CD8-positive, alpha-beta memory T cell (primary cell): ENCODE data around the gene DMRT2. TPM values are rescaled to one million over a fixed set of nuclear protein-coding genes. Genes with fewer than 3 reads are reported as not detected.

Experiments
- CTCF ChIA-PET: fragments of 350-600 bp; sonication (Branson Sonifier 250); formaldehyde crosslinking; loops from one replicate; lab custom pipeline; 2021; ENCODE audit warnings: antibody characterized with exemption; lab: Charles Lee
- POLR2A ChIA-PET: fragments of 350-600 bp; sonication (Branson Sonifier 250); formaldehyde crosslinking; loops from one replicate; lab custom pipeline; 2021; ENCODE audit warnings: antibody characterized with exemption; lab: Charles Lee
- DNase-seq, 5 donors: peaks; one replicate each; pipeline versions ENCODE4 v3.0.0 to v3.0.0-alpha.2; 2020 to 2022; ENCODE audit warnings: mixed read lengths in 1 of 5
- H3K27ac ChIP-seq: one replicate; pipeline ENCODE4 v1.7.0; 2013; ENCODE audit warnings: low read depth, mild to moderate bottlenecking, low read length, moderate library complexity
- H3K27me3 ChIP-seq: 2 replicates; pipeline ENCODE4 v1.7.0; 2013; ENCODE audit warnings: low read length, mild to moderate bottlenecking; ENCODE audit not compliant: insufficient read depth, poor library complexity, severe bottlenecking
- H3K36me3 ChIP-seq: 2 replicates; pipeline ENCODE4 v1.7.0; 2013; ENCODE audit warnings: mild to moderate bottlenecking, low read length, moderate library complexity; ENCODE audit not compliant: insufficient read depth
- H3K4me1 ChIP-seq: 2 replicates; pipeline ENCODE4 v1.7.0; 2013; ENCODE audit warnings: mild to moderate bottlenecking, low read length, moderate library complexity; ENCODE audit not compliant: insufficient read depth
- H3K4me3 ChIP-seq: 2 replicates; pipeline ENCODE4 v1.7.0; 2013; ENCODE audit warnings: mild to moderate bottlenecking, low read length
- H3K9me3 ChIP-seq: 2 replicates; pipeline ENCODE4 v1.7.0; 2013; ENCODE audit warnings: mild to moderate bottlenecking, low read length
- H3K27ac Mint-ChIP-seq, 8 donors: one replicate each; pipeline ENCODE4 v1.8.0; 2020 to 2021; ENCODE audit warnings: mixed read lengths in 8 of 8, mild to moderate bottlenecking in 6 of 8, inconsistent platforms in 3 of 8, moderate library complexity in 3 of 8
- H3K27me3 Mint-ChIP-seq, 2 donors: one replicate each; pipeline ENCODE4 v1.8.0; 2020 to 2021; ENCODE audit warnings: mixed read lengths in 2 of 2, mild to moderate bottlenecking in 1 of 2, moderate library complexity in 1 of 2
- H3K36me3 Mint-ChIP-seq, 3 donors: one replicate each; pipeline ENCODE4 v1.8.0; 2020 to 2021; ENCODE audit warnings: mixed read lengths in 3 of 3, inconsistent platforms in 1 of 3, mild to moderate bottlenecking in 1 of 3
- H3K4me1 Mint-ChIP-seq, 3 donors: one replicate each; pipeline ENCODE4 v1.8.0; 2020 to 2021; ENCODE audit warnings: mixed read lengths in 3 of 3, inconsistent platforms in 1 of 3, mild to moderate bottlenecking in 1 of 3
- H3K4me3 Mint-ChIP-seq, 7 donors: one replicate each; pipeline ENCODE4 v1.8.0; 2020 to 2021; ENCODE audit warnings: mixed read lengths in 7 of 7, mild to moderate bottlenecking in 6 of 7, moderate library complexity in 4 of 7, inconsistent platforms in 2 of 7
- H3K9me3 Mint-ChIP-seq, 5 donors: one replicate each; pipeline ENCODE4 v1.8.0; 2020 to 2022; ENCODE audit warnings: mixed read lengths in 5 of 5, mild to moderate bottlenecking in 3 of 5, moderate library complexity in 2 of 5, inconsistent platforms in 1 of 5
- polyA plus RNA-seq: library from polyadenylated mRNA; unstranded; fragments of 300-500 nt; fragmentation: Illumina TruSeq; gene quantifications from one replicate; pipeline ENCODE4 v1.2.3, GENCODE V29; 2021
- total RNA-seq, 2 experiments: library from RNA; stranded (reverse); gene quantifications; one replicate each; pipeline ENCODE4 v1.2.3, GENCODE V29; 2021

DMRT2 gene
- total and polyA plus RNA-seq, 3 experiments from 2014 or later, result 0.23 TPM; not detected in 2

DNA sequence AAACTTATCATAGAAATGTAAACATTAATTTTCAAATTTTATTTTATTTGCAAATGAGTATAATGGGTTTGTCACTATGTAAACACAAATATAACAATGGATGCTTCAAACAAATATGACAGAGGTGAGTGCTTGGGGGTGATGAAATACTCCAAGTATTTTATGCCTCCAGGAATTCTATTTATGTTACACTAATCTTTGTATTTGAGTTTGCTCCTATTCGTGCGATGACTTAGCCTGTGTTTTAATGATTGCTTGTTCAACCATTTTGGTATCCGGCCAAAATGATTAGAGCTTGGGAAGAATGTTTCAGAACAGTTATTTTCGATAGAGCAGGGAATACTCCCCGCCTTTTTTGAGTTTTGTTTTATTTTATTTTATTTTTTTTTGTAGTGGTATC, 5.0 kb downstream of the DMRT2 start:
- Mint-ChIP-seq H3K36me3 (no peaks in the 10 kb centered on the region), H3K4me3 (no peak overlapping the region), H3K9me3 (peaks cover 0 to 10% (median 0%) of the 10 kb centered on the region in 5 donors), H3K4me1 (peaks cover 7 to 21% (median 16%) of the 10 kb centered on the region in 3 donors), H3K27me3 (peaks cover 41 to 54% of the 10 kb centered on the region in 2 donors), H3K27ac (no peak overlapping the region)
- Histone ChIP-seq H3K4me3 (no peak overlapping the region), H3K27ac (no peak overlapping the region), H3K9me3 (no peaks in the 10 kb centered on the region), H3K4me1 (peaks cover 9% of the 10 kb centered on the region), H3K27me3 (peaks cover 26% of the 10 kb centered on the region), H3K36me3 (no peaks in the 10 kb centered on the region)
- ChIA-PET POLR2A (no interaction called here), CTCF (no interaction called here)
- no peak for DNase-seq

GRCh38 chr9:1057910-1058309, 7.8 kb downstream of the DMRT2 start:
- Mint-ChIP-seq H3K9me3 (peaks cover 0 to 4% (median 0%) of the 10 kb centered on the region in 5 donors), H3K4me3 (no peak overlapping the region), H3K36me3 (no peaks in the 10 kb centered on the region), H3K27me3 (peaks cover 25 to 38% of the 10 kb centered on the region in 2 donors), H3K4me1 (no peaks in the 10 kb centered on the region), H3K27ac (no peak overlapping the region)
- no peaks in the 10 kb centered on the region for H3K4me1 ChIP-seq
- ChIA-PET CTCF (no interaction called here), POLR2A (no interaction called here)
- H3K27me3 ChIP-seq, result peaks cover 6% of the 10 kb centered on the region
- H3K4me3 ChIP-seq, result no peak overlapping the region
- H3K27ac ChIP-seq, result no peak overlapping the region
- no peak for DNase-seq
- no peaks in the 10 kb centered on the region for H3K9me3 ChIP-seq
- H3K36me3 ChIP-seq, result no peaks in the 10 kb centered on the region

GRCh38 chr9:1058826-1059487, 8.8 kb downstream of the DMRT2 start:
- Histone ChIP-seq H3K36me3 (no peaks in the 10 kb centered on the region), H3K27me3 (no peaks in the 10 kb centered on the region), H3K27ac (no peak overlapping the region), H3K4me1 (no peaks in the 10 kb centered on the region), H3K4me3 (no peak overlapping the region), H3K9me3 (no peaks in the 10 kb centered on the region)
- peaks cover 15 to 29% of the 10 kb centered on the region in 2 donors for H3K27me3 Mint-ChIP-seq
- no peaks in the 10 kb centered on the region for H3K4me1 Mint-ChIP-seq
- DNase-seq, result no peak
- H3K9me3 Mint-ChIP-seq, result peaks cover 0 to 4% (median 0%) of the 10 kb centered on the region in 5 donors
- POLR2A ChIA-PET, result no interaction called here
- H3K36me3 Mint-ChIP-seq, result no peaks in the 10 kb centered on the region
- CTCF ChIA-PET, result no interaction called here
- H3K27ac Mint-ChIP-seq, result no peak overlapping the region
- H3K4me3 Mint-ChIP-seq, result no peak overlapping the region

- Histone ChIP-seq H3K4me1 (no peaks in the 10 kb centered on the region), H3K4me3 (no peak overlapping the region), H3K36me3 (no peaks in the 10 kb centered on the region), H3K27ac (no peak overlapping the region), H3K9me3 (no peaks in the 10 kb centered on the region), H3K27me3 (no peaks in the 10 kb centered on the region)
- CTCF ChIA-PET, result no interaction called here
- no peaks in the 10 kb centered on the region for H3K36me3 Mint-ChIP-seq
- no peak overlapping the region for H3K4me3 Mint-ChIP-seq
- H3K9me3 Mint-ChIP-seq, result peaks cover 0 to 12% (median 7%) of the 10 kb centered on the region in 5 donors
- no peak overlapping the region for H3K27ac Mint-ChIP-seq
- H3K27me3 Mint-ChIP-seq, result peaks cover 6 to 12% of the 10 kb centered on the region in 2 donors
- no peak for DNase-seq
- H3K4me1 Mint-ChIP-seq, result no peaks in the 10 kb centered on the region
- POLR2A ChIA-PET, result no interaction called here
Measured at GRCh38 chr9:1065130-1065529, 15.0 kb downstream of the DMRT2 start.

DNA sequence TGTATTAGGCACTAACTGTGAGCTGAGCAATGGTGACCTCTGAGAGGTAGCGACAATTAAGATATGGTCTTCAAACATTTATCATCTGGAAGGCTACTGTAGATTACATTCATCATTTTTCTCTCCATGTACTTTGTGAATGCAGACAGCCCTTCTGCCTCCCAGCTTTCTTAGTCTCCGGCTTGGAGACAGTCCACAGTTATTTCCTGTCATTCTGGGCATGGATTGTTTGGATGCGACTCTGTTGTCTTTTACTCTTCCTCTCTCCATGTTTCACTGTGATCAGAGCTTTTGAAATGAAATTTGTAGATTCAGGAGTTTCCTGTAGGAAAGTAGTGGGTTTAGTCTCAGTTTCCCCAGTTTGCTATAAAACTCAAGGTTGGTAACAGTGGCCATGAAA, 20.5 kb downstream of the DMRT2 start:
- CTCF ChIA-PET, result no interaction called here
- no peak overlapping the region for H3K4me3 Mint-ChIP-seq
- H3K9me3 ChIP-seq, result no peaks in the 10 kb centered on the region
- H3K27ac Mint-ChIP-seq, result no peak overlapping the region
- peaks cover 6 to 15% of the 10 kb centered on the region in 2 donors for H3K27me3 Mint-ChIP-seq
- peaks cover 0 to 12% (median 7%) of the 10 kb centered on the region in 5 donors for H3K9me3 Mint-ChIP-seq
- H3K4me1 ChIP-seq, result no peaks in the 10 kb centered on the region
- POLR2A ChIA-PET, result no interaction called here
- H3K36me3 ChIP-seq, result no peaks in the 10 kb centered on the region
- H3K4me1 Mint-ChIP-seq, result no peaks in the 10 kb centered on the region
- no peaks in the 10 kb centered on the region for H3K36me3 Mint-ChIP-seq
- no peak overlapping the region for H3K4me3 ChIP-seq
- no peak for DNase-seq
- no peaks in the 10 kb centered on the region for H3K27me3 ChIP-seq
- no peak overlapping the region for H3K27ac ChIP-seq

DNA sequence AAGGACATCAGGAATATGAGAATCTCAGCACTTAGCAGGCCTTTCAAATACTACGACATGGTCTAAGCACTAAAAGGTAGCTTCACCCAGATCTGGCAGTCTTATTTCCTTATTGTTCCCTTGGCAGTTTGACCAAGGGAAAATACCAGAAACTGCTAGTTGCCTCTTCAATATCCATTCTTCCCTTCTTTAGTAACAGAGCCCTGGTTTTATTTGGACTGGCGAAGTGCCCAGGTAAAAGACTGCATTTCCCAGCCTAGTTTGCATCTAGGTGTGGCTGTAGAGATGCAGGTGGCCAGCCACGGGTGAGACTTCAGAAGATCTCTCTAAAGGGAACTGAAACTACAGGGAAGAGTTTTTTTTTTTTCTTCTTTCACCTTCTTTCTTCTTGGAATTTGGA, 21.6 kb downstream of the DMRT2 start:
- Histone ChIP-seq H3K4me1 (no peaks in the 10 kb centered on the region), H3K36me3 (no peaks in the 10 kb centered on the region), H3K27ac (no peak overlapping the region), H3K9me3 (no peaks in the 10 kb centered on the region), H3K4me3 (no peak overlapping the region), H3K27me3 (no peaks in the 10 kb centered on the region)
- ChIA-PET POLR2A (no interaction called here), CTCF (no interaction called here)
- Mint-ChIP-seq H3K9me3 (peaks cover 0 to 13% (median 5%) of the 10 kb centered on the region in 5 donors), H3K27me3 (peaks cover 9 to 20% of the 10 kb centered on the region in 2 donors), H3K36me3 (no peaks in the 10 kb centered on the region), H3K4me3 (no peak overlapping the region), H3K27ac (no peak overlapping the region), H3K4me1 (no peaks in the 10 kb centered on the region)
- no peak for DNase-seq

DNA sequence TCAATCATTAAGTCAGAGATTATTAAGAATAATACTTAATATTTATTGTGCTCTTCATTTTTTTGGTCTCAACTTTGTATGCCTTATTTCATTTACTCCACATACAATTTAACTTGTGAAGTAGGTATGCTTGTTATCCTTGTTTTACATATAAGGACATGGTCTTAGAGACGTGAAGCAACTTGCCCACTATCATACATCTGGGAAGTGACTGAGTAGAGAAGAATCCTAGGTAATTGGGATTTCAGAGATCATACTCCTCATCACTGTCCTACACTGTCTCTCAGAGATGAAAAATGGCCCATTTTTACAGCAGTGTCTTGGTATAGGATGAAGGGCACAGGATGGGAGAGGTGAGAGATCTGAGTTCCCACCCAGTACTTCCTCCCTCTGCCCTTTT, 23.3 kb downstream of the DMRT2 start:
- Histone ChIP-seq H3K36me3 (no peaks in the 10 kb centered on the region), H3K4me1 (no peaks in the 10 kb centered on the region), H3K9me3 (no peaks in the 10 kb centered on the region), H3K27me3 (no peaks in the 10 kb centered on the region), H3K27ac (no peak overlapping the region), H3K4me3 (no peak overlapping the region)
- ChIA-PET POLR2A (no interaction called here), CTCF (interaction anchor here (0.7 kb wide), 1 partner anchor 216 kb away, joined by 3 read pairs; no protein-coding TSS in a partner anchor)
- H3K27me3 Mint-ChIP-seq, result peaks cover 11 to 25% of the 10 kb centered on the region in 2 donors
- H3K4me1 Mint-ChIP-seq, result no peaks in the 10 kb centered on the region
- no peak overlapping the region for H3K4me3 Mint-ChIP-seq
- DNase-seq, result no peak
- H3K36me3 Mint-ChIP-seq, result no peaks in the 10 kb centered on the region
- peaks cover 0 to 8% (median 0%) of the 10 kb centered on the region in 5 donors for H3K9me3 Mint-ChIP-seq
- H3K27ac Mint-ChIP-seq, result no peak overlapping the region

DNA sequence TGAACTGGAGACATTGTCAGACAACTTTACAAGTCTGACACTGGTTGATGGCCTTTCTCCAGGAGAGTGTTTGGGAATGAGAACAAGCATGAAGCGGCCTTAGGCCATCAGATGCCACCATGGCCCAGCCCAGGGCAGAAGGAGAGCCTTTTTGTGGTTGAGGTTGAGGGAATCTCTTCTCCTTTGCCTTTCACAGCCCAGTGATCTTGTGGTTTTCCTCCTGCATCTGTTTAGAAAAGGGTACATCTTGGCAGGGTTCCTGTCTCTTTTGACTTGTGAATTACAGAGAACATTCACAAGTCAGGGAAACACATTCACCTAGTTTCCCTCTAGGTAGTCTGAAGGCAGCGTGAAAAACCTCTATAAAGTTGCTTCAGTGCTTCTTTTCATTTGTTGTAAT, 27.5 kb downstream of the DMRT2 start:
- no peaks in the 10 kb centered on the region for H3K36me3 ChIP-seq
- no peak overlapping the region for H3K27ac Mint-ChIP-seq
- ChIA-PET CTCF (no interaction called here), POLR2A (no interaction called here)
- no peaks in the 10 kb centered on the region for H3K9me3 ChIP-seq
- H3K4me3 Mint-ChIP-seq, result no peak overlapping the region
- no peak for DNase-seq
- no peak overlapping the region for H3K4me3 ChIP-seq
- no peaks in the 10 kb centered on the region for H3K36me3 Mint-ChIP-seq
- no peaks in the 10 kb centered on the region for H3K27me3 ChIP-seq
- no peaks in the 10 kb centered on the region for H3K4me1 Mint-ChIP-seq
- H3K27ac ChIP-seq, result no peak overlapping the region
- peaks cover 8 to 23% of the 10 kb centered on the region in 2 donors for H3K27me3 Mint-ChIP-seq
- no peaks in the 10 kb centered on the region for H3K4me1 ChIP-seq
- peaks cover 0 to 5% (median 0%) of the 10 kb centered on the region in 5 donors for H3K9me3 Mint-ChIP-seq
